ENCODE measurements around the gene GTF2F1. TPM values are rescaled to one million over a fixed set of nuclear protein-coding genes. Genes with fewer than 3 reads are reported as not detected.

The GTF2F1 gene
- total and polyA plus RNA-seq, 9 of the 15 experiments (the other 6 are each of a cell fraction or from before 2014, with no cell fraction given): 4.7 to 75.4 (median 68.4) TPM

DNA sequence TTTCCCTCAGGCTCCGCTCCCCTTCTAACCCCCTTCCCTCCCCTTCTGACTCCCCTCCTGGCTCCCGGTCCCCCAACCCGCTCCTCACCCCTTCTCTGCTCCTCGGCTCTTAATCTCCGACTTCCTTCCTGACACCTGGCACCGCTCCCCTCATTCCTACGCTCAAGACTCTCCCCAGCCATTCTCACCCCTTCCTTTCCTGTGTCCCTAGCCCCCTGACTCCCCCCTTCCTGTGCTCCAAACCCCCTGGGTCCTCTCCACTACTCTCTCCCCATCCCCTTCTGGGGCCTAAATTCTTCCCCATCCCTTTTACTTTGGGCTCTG, 31.0 kb downstream of the GTF2F1 start (continued):
- no peak for TF ChIP-seq CUX1 (CRISPR knock-in tag; IDR thresholded peaks at IDR 0.05)
- TF ChIP-seq MLLT1 (IDR thresholded peaks at IDR 0.05): 0 out of 4 replicates have a peak, but pooled peaks of 1 of the 2 experiments have one; percentile 12
- TF ChIP-seq, protein P1, sequence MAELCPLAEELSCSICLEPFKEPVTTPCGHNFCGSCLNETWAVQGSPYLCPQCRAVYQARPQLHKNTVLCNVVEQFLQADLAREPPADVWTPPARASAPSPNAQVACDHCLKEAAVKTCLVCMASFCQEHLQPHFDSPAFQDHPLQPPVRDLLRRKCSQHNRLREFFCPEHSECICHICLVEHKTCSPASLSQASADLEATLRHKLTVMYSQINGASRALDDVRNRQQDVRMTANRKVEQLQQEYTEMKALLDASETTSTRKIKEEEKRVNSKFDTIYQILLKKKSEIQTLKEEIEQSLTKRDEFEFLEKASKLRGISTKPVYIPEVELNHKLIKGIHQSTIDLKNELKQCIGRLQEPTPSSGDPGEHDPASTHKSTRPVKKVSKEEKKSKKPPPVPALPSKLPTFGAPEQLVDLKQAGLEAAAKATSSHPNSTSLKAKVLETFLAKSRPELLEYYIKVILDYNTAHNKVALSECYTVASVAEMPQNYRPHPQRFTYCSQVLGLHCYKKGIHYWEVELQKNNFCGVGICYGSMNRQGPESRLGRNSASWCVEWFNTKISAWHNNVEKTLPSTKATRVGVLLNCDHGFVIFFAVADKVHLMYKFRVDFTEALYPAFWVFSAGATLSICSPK (IDR thresholded peaks at IDR 0.05; ENCODE audit: borderline replicate concordance): peak; percentile 18; the same call in 1 of the 2 replicates
- peak; percentile 31; the same call in 1 of the 2 replicates for TF ChIP-seq LARP7 (IDR thresholded peaks at IDR 0.05)
- peak; percentile 25; the same call in 1 of the 2 replicates for TF ChIP-seq MTA1 (IDR thresholded peaks at IDR 0.05; ENCODE audit: borderline replicate concordance)
- TF ChIP-seq PHB2 (IDR thresholded peaks at IDR 0.05; ENCODE audit: low read depth): 0 out of 2 replicates have a peak, but pooled peaks have one; percentile 42

Measured in K562 (cell line).